ENCODE measurements around the gene CDC34.

DNA sequence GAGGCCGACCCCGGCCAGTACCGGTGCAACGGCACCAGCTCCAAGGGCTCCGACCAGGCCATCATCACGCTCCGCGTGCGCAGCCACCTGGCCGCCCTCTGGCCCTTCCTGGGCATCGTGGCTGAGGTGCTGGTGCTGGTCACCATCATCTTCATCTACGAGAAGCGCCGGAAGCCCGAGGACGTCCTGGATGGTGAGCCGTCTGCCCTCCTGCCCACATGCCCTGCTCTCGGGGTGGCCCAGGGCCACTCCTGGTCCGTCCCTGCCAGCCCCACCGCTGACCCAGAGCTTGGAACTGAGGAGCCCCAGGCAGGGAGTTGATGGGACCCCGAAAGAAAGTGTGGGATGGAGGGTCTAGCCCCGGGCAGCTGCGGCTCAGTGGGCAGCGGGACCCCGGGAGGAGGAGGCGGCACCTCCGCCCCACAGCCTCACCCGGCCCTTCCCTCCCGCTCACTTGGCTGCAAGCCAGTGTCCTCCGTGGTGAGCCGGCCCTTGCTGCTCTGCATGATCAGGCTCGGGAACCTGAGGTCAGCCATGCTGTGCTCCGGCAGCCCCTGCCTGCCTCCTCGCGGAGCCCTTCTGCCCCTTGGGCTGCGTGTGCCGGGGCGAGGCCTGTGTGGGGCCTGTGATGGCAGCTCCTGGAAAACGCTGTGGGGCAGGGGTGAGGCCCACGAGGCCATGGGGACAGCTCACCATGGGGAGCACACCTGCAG, 50.0 kb downstream of the CDC34 start:
- TF ChIP-seq, protein P1, sequence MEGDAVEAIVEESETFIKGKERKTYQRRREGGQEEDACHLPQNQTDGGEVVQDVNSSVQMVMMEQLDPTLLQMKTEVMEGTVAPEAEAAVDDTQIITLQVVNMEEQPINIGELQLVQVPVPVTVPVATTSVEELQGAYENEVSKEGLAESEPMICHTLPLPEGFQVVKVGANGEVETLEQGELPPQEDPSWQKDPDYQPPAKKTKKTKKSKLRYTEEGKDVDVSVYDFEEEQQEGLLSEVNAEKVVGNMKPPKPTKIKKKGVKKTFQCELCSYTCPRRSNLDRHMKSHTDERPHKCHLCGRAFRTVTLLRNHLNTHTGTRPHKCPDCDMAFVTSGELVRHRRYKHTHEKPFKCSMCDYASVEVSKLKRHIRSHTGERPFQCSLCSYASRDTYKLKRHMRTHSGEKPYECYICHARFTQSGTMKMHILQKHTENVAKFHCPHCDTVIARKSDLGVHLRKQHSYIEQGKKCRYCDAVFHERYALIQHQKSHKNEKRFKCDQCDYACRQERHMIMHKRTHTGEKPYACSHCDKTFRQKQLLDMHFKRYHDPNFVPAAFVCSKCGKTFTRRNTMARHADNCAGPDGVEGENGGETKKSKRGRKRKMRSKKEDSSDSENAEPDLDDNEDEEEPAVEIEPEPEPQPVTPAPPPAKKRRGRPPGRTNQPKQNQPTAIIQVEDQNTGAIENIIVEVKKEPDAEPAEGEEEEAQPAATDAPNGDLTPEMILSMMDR (IDR thresholded peaks at IDR 0.05) = no peak
- TF ChIP-seq POLR2A (IDR thresholded peaks at IDR 0.05) = no peak
